ENCODE data around the gene HIVEP3. TPM values are rescaled to one million over a fixed set of nuclear protein-coding genes. Genes with fewer than 3 reads are reported as not detected.

HIVEP3 gene
- total RNA-seq, 2 experiments from 2014 or later = 18.6 to 20.4 TPM

DNA sequence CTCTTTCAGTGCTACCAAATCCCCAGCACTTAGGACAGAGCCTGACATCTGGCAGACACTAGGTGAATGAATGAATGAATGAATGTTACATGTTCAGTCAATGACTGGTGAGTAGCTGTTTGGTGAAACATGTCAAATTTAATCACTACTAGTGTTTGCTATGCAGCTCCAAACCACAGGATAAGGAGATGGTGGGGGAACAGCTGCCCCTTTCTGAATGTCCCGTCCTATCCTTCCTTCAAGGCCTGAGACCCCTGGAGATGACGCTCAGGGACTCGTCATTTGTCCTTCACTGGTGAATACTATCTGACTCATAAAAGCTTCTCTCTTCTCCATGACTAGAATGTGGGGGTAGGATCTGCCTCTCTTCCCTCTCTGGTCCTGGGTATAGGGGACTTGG is 175.4 kb downstream of the HIVEP3 start:
- CTCF ChIA-PET = interaction anchor here (0.6 to 1.3 kb wide), 3 partner anchors 12 to 175 kb away, joined by 3 to 4 read pairs (median 4); no protein-coding TSS in a partner anchor
- DNase-seq (no peak), ATAC-seq (no peak)
- no peaks in the 10 kb centered on the region for H3K36me3 Mint-ChIP-seq (ENCODE audit: low read depth)
- H3K9me3 Mint-ChIP-seq = no peaks in the 10 kb centered on the region
- H3K27ac Mint-ChIP-seq = peak overlapping the region; percentile 95
- no peaks in the 10 kb centered on the region for H3K27me3 Mint-ChIP-seq
- peaks cover 85% of the 10 kb centered on the region for H3K4me1 Mint-ChIP-seq (ENCODE audit: low read depth)
- POLR2A ChIA-PET = interaction anchor here (0.8 to 3.5 kb wide), 7 partner anchors 8 to 104 kb away, joined by 3 to 21 read pairs (median 4); no protein-coding TSS in a partner anchor
- no peak overlapping the region for H3K4me3 Mint-ChIP-seq
- TF ChIP-seq, protein P1, sequence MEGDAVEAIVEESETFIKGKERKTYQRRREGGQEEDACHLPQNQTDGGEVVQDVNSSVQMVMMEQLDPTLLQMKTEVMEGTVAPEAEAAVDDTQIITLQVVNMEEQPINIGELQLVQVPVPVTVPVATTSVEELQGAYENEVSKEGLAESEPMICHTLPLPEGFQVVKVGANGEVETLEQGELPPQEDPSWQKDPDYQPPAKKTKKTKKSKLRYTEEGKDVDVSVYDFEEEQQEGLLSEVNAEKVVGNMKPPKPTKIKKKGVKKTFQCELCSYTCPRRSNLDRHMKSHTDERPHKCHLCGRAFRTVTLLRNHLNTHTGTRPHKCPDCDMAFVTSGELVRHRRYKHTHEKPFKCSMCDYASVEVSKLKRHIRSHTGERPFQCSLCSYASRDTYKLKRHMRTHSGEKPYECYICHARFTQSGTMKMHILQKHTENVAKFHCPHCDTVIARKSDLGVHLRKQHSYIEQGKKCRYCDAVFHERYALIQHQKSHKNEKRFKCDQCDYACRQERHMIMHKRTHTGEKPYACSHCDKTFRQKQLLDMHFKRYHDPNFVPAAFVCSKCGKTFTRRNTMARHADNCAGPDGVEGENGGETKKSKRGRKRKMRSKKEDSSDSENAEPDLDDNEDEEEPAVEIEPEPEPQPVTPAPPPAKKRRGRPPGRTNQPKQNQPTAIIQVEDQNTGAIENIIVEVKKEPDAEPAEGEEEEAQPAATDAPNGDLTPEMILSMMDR (IDR thresholded peaks at IDR 0.05) = no peak
- intact Hi-C loops (cut with micrococcal nuclease) = loop anchor here (10.0 kb wide), 1 partner anchor 169 kb away; no protein-coding TSS in a partner anchor

DNA sequence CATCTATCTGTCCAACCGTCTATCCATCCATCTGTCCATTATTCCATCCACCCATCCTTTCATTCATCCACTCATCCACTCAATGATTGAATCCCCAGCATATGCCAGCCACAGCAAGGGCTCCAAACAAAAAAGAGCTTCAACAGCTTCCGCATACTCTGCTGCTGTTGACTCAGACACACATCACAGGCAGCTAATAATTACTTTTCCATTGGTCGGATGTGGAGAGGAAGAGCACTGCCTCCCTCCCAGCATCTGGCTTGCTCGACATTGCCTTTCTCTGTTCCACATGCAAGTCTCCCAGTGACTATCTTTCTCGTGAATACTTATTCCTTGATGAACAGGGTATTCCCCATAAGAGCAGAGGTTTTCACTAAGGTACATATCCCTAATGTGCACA is 176.5 kb downstream of the HIVEP3 start:
- DNase-seq = no peak
- Mint-ChIP-seq H3K4me1 (ENCODE audit: low read depth) (peaks cover 91% of the 10 kb centered on the region), H3K27ac (peak overlapping the region; percentile 95), H3K27me3 (no peaks in the 10 kb centered on the region), H3K4me3 (peak overlapping the region; percentile 7), H3K9me3 (no peaks in the 10 kb centered on the region), H3K36me3 (ENCODE audit: low read depth) (no peaks in the 10 kb centered on the region)
- TF ChIP-seq, protein P1 (IDR thresholded peaks at IDR 0.05) = no peak
- ChIA-PET CTCF (interaction anchor here (1.3 kb wide), 1 partner anchor 15 kb away, joined by 3 read pairs; no protein-coding TSS in a partner anchor), POLR2A (interaction anchor here (1.0 to 4.1 kb wide), 6 partner anchors 9 to 101 kb away, joined by 3 to 21 read pairs (median 4); no protein-coding TSS in a partner anchor)
- no peak for ATAC-seq
- intact Hi-C loops (cut with micrococcal nuclease) = loop anchor here (10.0 kb wide), 1 partner anchor 167 kb away; no protein-coding TSS in a partner anchor

DNA sequence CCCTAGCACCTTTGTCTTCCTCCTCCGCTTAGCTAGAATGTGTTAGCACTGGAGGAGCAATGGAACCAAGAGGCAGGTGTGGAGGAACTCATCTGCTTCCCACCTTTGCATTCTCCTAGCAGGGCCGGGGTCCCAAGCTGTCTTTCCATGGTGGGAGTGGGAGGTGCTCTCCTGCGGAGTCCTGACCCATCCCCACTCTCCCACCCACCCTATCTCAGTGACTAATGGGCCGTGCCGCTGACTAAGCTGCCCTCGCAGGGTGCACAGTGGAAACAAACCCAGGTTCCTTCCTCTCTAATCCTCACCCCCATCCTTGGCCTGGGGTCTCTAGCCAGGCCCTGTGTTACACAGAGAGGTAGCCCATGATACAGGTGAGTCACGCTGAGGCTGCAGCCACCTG is 177.5 kb downstream of the HIVEP3 start:
- H3K4me1 Mint-ChIP-seq (ENCODE audit: low read depth) = peaks cover 95% of the 10 kb centered on the region
- ChIA-PET POLR2A (interaction anchor here (1.0 to 4.1 kb wide), 5 partner anchors 8 to 100 kb away, joined by 3 to 21 read pairs (median 4); no protein-coding TSS in a partner anchor), CTCF (interaction anchor here (1.1 to 1.3 kb wide), 2 partner anchors 9 to 61 kb away, joined by 3 to 4 read pairs; no protein-coding TSS in a partner anchor)
- H3K36me3 Mint-ChIP-seq (ENCODE audit: low read depth) = no peaks in the 10 kb centered on the region
- ATAC-seq = peak; percentile 40
- no peaks in the 10 kb centered on the region for H3K27me3 Mint-ChIP-seq
- TF ChIP-seq, protein P1 (IDR thresholded peaks at IDR 0.05) = no peak
- peak; percentile 73 for DNase-seq
- intact Hi-C loops (cut with micrococcal nuclease) = loop anchor here (10.0 kb wide), 1 partner anchor 166 kb away; no protein-coding TSS in a partner anchor
- no peaks in the 10 kb centered on the region for H3K9me3 Mint-ChIP-seq
- peak overlapping the region; percentile 95 for H3K27ac Mint-ChIP-seq
- no peak overlapping the region for H3K4me3 Mint-ChIP-seq

DNA sequence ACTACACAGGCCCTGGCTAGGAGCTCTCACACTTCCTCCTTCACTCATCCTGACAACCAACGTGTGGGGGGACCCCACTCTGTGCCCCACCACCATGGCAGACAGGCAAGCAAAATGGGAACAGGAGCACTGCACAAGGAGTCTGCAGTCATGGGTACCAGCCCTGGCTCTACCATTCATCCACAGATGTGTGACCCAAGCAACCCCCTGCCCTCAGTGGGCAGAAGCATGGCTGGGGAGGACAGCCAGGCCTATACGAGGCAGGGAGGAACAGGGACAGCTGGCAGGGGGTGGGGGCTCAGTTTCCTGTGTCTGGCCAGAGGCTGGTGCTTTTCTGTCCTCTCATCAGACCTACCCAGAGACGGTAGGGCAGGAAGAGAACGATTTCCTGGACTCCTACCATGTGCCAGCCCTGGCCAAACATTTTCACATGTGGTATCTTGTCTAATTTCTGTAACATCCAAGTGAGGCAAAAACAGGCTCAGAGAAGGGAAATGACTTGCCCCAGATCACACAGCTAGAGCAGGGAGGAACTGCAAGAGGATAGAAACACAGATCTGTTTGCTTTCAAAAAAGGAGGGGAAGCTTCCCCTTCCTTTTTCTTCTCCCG is 178.0 kb downstream of the HIVEP3 start:
- peaks cover 91% of the 10 kb centered on the region for H3K4me1 Mint-ChIP-seq (ENCODE audit: low read depth)
- ATAC-seq = peak; percentile 40
- POLR2A ChIA-PET = interaction anchor here (0.7 to 4.1 kb wide), 5 partner anchors 9 to 67 kb away, joined by 3 to 21 read pairs (median 4); no protein-coding TSS in a partner anchor
- CTCF ChIA-PET = interaction anchor here (1.1 to 1.7 kb wide), 3 partner anchors 9 to 62 kb away, joined by 3 to 4 read pairs (median 4); no protein-coding TSS in a partner anchor
- peak overlapping the region; percentile 95 for H3K27ac Mint-ChIP-seq
- peak; percentile 66 for DNase-seq
- H3K4me3 Mint-ChIP-seq = no peak overlapping the region
- no peaks in the 10 kb centered on the region for H3K9me3 Mint-ChIP-seq
- intact Hi-C loops (cut with micrococcal nuclease) = loop anchor here (10.0 kb wide), 1 partner anchor 166 kb away; no protein-coding TSS in a partner anchor
- TF ChIP-seq, protein P1 (IDR thresholded peaks at IDR 0.05) = no peak
- no peaks in the 10 kb centered on the region for H3K27me3 Mint-ChIP-seq
- no peaks in the 10 kb centered on the region for H3K36me3 Mint-ChIP-seq (ENCODE audit: low read depth)
